IMR-90 (cell line): Measurements from ENCODE around the gene FAM83G. TPM values are rescaled to one million over a fixed set of nuclear protein-coding genes. Genes with fewer than 3 reads are reported as not detected.

ENCODE experiments used
- ATAC-seq: fragments of 200-7000 bp; cut with Tn5 transposase; 2 replicates; pipeline ENCODE4 v1.9.1; 2020; ENCODE audit warnings: low read depth, mild to moderate bottlenecking, moderate library complexity
- BruUV-seq: library from RNA; stranded (reverse); fragments of 400-500 nt; replicated peaks from 2 replicates; lab custom pipeline; 2021; lab: Mats Ljungman, UMichigan
- CTCF ChIA-PET: fragments of 300-600 bp; formaldehyde crosslinking; extraction: SDS; loops from one replicate; lab custom pipeline; 2021; ENCODE audit warnings: antibody characterized with exemption; lab: Yijun Ruan, JAX
- POLR2A ChIA-PET: fragments of 300-600 bp; sonication (Branson Sonifier 250); formaldehyde crosslinking; loops from one replicate; lab custom pipeline; 2022; ENCODE audit warnings: antibody characterized with exemption; ENCODE audit not compliant: unreplicated experiment; lab: Charles Lee
- DNase-seq: peaks from one replicate; pipeline ENCODE4 v3.0.0; 2013
- H2AFZ ChIP-seq: replicated peaks from 2 replicates; pipeline ENCODE3; 2013; ENCODE audit warnings: low read length, mild to moderate bottlenecking; ENCODE audit not compliant: poor library complexity
- H2AK5ac ChIP-seq: 2 replicates; pipeline ENCODE4 v1.6.1; 2013; ENCODE audit warnings: low read depth, low read length, inconsistent platforms
- H2AK9ac ChIP-seq: replicated peaks from 2 replicates; pipeline ENCODE3; 2013; ENCODE audit warnings: mild to moderate bottlenecking, low read depth, low read length, moderate library complexity; ENCODE audit not compliant: poor library complexity
- H2BK120ac ChIP-seq: 2 replicates; pipeline ENCODE4 v1.6.1; 2013; ENCODE audit warnings: low read depth, low read length, inconsistent platforms
- H2BK15ac ChIP-seq: 3 replicates; pipeline ENCODE4 v1.6.1; 2013; ENCODE audit warnings: low read depth, low read length, inconsistent platforms
- H2BK20ac ChIP-seq: 2 replicates; pipeline ENCODE4 v1.6.1; 2013; ENCODE audit warnings: low read depth, mild to moderate bottlenecking, inconsistent platforms, low read length, moderate library complexity
- H2BK5ac ChIP-seq: 2 replicates; pipeline ENCODE4 v1.6.1; 2013; ENCODE audit warnings: mild to moderate bottlenecking, low read depth, low read length, inconsistent platforms; ENCODE audit not compliant: poor library complexity, severe bottlenecking
- H3K14ac ChIP-seq: replicated peaks from 2 replicates; pipeline ENCODE4 v1.6.1; 2013; ENCODE audit warnings: low read depth, low read length, inconsistent platforms
- H3K18ac ChIP-seq: 2 replicates; pipeline ENCODE4 v1.6.1; 2013; ENCODE audit warnings: low read depth, low read length, control low read depth
- H3K23ac ChIP-seq: 2 replicates; pipeline ENCODE4 v1.6.1; 2013; ENCODE audit warnings: low read depth, low read length, inconsistent platforms
- H3K27ac ChIP-seq: 2 replicates; pipeline ENCODE4 v1.5.1; 2013; ENCODE audit warnings: mild to moderate bottlenecking, control low read depth, low read length; ENCODE audit not compliant: insufficient read depth
- H3K27me3 ChIP-seq: 2 replicates; pipeline ENCODE4 v1.6.1; 2013; ENCODE audit warnings: low read length; ENCODE audit not compliant: control insufficient read depth, insufficient read depth
- H3K36me3 ChIP-seq: 2 replicates; pipeline ENCODE4 v1.6.1; 2013; ENCODE audit warnings: low read length, mixed read lengths; ENCODE audit not compliant: control insufficient read depth, insufficient read depth
- H3K4ac ChIP-seq: 2 replicates; pipeline ENCODE4 v1.6.1; 2013; ENCODE audit warnings: low read depth, low read length, inconsistent platforms
- H3K4me1 ChIP-seq: 2 replicates; pipeline ENCODE4 v1.6.1; 2013; ENCODE audit warnings: low read length, mixed read lengths; ENCODE audit not compliant: control insufficient read depth, insufficient read depth
- H3K4me2 ChIP-seq: 2 replicates; pipeline ENCODE4 v1.6.1; 2013; ENCODE audit warnings: low read depth, mild to moderate bottlenecking, control low read depth, low read length, moderate library complexity
- H3K4me3 ChIP-seq: 2 replicates; pipeline ENCODE4 v1.5.1; 2013; ENCODE audit warnings: low read depth, mild to moderate bottlenecking, control low read depth, low read length, moderate library complexity; ENCODE audit not compliant: insufficient read depth
- H3K56ac ChIP-seq: 2 replicates; pipeline ENCODE4 v1.6.1; 2013; ENCODE audit warnings: low read length, inconsistent platforms; ENCODE audit not compliant: insufficient read depth; ENCODE audit errors: extremely low read depth
- H3K79me1 ChIP-seq, 2 experiments: 2 replicates each; pipeline ENCODE4 v1.6.1; 2013; ENCODE audit warnings: low read length in 2 of 2, inconsistent platforms in 1 of 2, low read depth in 1 of 2
- H3K9ac ChIP-seq: 2 replicates; pipeline ENCODE4 v1.6.1; 2013; ENCODE audit warnings: low read depth, low read length, control low read depth
- H3K9me1 ChIP-seq: 2 replicates; pipeline ENCODE4 v1.6.1; 2013; ENCODE audit warnings: low read length, inconsistent platforms; ENCODE audit not compliant: insufficient read depth
- H3K9me3 ChIP-seq: 2 replicates; pipeline ENCODE4 v1.6.1; 2013; ENCODE audit warnings: low read length; ENCODE audit not compliant: control insufficient read depth, insufficient read depth
- H4K20me1 ChIP-seq: 2 replicates; pipeline ENCODE4 v1.6.1; 2013; ENCODE audit warnings: low read length, inconsistent platforms; ENCODE audit not compliant: insufficient read depth
- H4K5ac ChIP-seq: 2 replicates; pipeline ENCODE4 v1.6.1; 2013; ENCODE audit warnings: mild to moderate bottlenecking, low read depth, low read length, control low read depth
- H4K8ac ChIP-seq, 2 experiments: 2 replicates each; pipeline ENCODE4 v1.6.1; 2013; ENCODE audit warnings: low read depth in 2 of 2, low read length in 2 of 2, control low read depth in 1 of 2, inconsistent platforms in 1 of 2
- H4K91ac ChIP-seq: 2 replicates; pipeline ENCODE4 v1.6.1; 2013; ENCODE audit warnings: low read depth, low read length, inconsistent platforms; ENCODE audit not compliant: insufficient read depth
- BHLHE40 ChIP-seq: fragments of 150-350 bp; IDR thresholded peaks from 2 replicates; pipeline ENCODE4 v1.6.1; 2016; ENCODE audit warnings: mild to moderate bottlenecking, low read depth, low read length
- CEBPB ChIP-seq: IDR thresholded peaks from 2 replicates; pipeline ENCODE4 v1.6.1; 2012; ENCODE audit warnings: low read depth, low read length, improper control_type of control experiment
- FOS ChIP-seq: fragments of 150-350 bp; IDR thresholded peaks from 2 replicates; pipeline ENCODE4 v1.6.1; 2016; ENCODE audit warnings: low read depth, low read length
- MAFK ChIP-seq: IDR thresholded peaks from 2 replicates; pipeline ENCODE4 v1.6.1; 2012; ENCODE audit warnings: low read depth, low read length, improper control_type of control experiment
- MXI1 ChIP-seq: IDR thresholded peaks from 2 replicates; pipeline ENCODE4 v1.6.1; 2012; ENCODE audit warnings: low read depth, mild to moderate bottlenecking, low read length, moderate library complexity, borderline replicate concordance
- NFE2L2 ChIP-seq: fragments of 150-350 bp; IDR thresholded peaks from 2 replicates; pipeline ENCODE4 v1.6.1; 2016; ENCODE audit warnings: low read depth, mild to moderate bottlenecking, low read length
- RAD21 ChIP-seq: IDR thresholded peaks from 2 replicates; pipeline ENCODE4 v1.6.1; 2012; ENCODE audit warnings: low read length, improper control_type of control experiment
- RCOR1 ChIP-seq: IDR thresholded peaks from 2 replicates; pipeline ENCODE4 v1.6.1; 2012; ENCODE audit warnings: mild to moderate bottlenecking, low read length, improper control_type of control experiment; ENCODE audit not compliant: insufficient replicate concordance
- SMC3 ChIP-seq: fragments of 150-350 bp; IDR thresholded peaks from 2 replicates; pipeline ENCODE4 v1.6.1; 2016; ENCODE audit warnings: low read depth, mild to moderate bottlenecking, antibody characterized with exemption, low read length, moderate library complexity
- WGBS, 2 experiments: methylation state at CpG; one replicate each; pipeline versions ENCODE4 v1.1.5 to v1.1.7; 2013; ENCODE audit warnings: missing lambda C conversion rate in 2 of 2; ENCODE audit not compliant: insufficient read length in 1 of 2; ENCODE audit errors: extremely low coverage in 2 of 2; 5-methylcytosine and 5-hydroxymethylcytosine counted together
- dilution Hi-C: fragments of 300-500 bp; cut with HindIII; formaldehyde crosslinking; loops from one replicate; pipeline ENCODE4 v1.14.3; 2018; ENCODE audit warnings: low sequenced_read_pairs; ENCODE audit not compliant: unreplicated experiment
- in situ Hi-C: fragments of 300-500 bp; cut with MboI; formaldehyde crosslinking; loops from 3 replicates; pipeline ENCODE4 v1.14.3; 2019; ENCODE audit warnings: low sequenced_read_pairs, inconsistent platforms, mixed read lengths
- intact Hi-C: fragments of 100-400 bp; cut with micrococcal nuclease; formaldehyde crosslinking; loops from 2 replicates; pipeline ENCODE4 v1.10.0; 2022
- polyA plus RNA-seq, 3 experiments: library from polyadenylated mRNA; depleted of rRNA; stranded (reverse); fragments of >200 nt; gene quantifications; 2 replicates each; pipeline ENCODE4 v1.2.3, GENCODE V29; 2012; ENCODE audit warnings: low replicate concordance in 1 of 3
- total RNA-seq: library from RNA; depleted of rRNA; stranded (reverse); fragments of >200 nt; gene quantifications from 2 replicates; pipeline ENCODE4 v1.2.3, GENCODE V29; 2012
- TF ChIP-seq, protein P1 (sequence below): conservative IDR thresholded peaks from 2 replicates; pipeline ENCODE4 v1.5.1; 2012; ENCODE audit warnings: mild to moderate bottlenecking, low read depth, low read length, improper control_type of control experiment
- TF ChIP-seq, protein P2 (sequence below): fragments of 150-350 bp; IDR thresholded peaks from 2 replicates; pipeline ENCODE4 v1.6.1; 2016; ENCODE audit warnings: low read depth, mild to moderate bottlenecking, low read length, moderate library complexity, borderline replicate concordance
- TF ChIP-seq, protein P3 (sequence below): fragments of 150-350 bp; IDR thresholded peaks from 2 replicates; pipeline ENCODE4 v1.6.1; 2017; ENCODE audit warnings: mild to moderate bottlenecking, antibody characterized with exemption, low read length, low read depth

Gene FAM83G
- total and polyA plus RNA-seq, 2 of the 4 experiments (the other 2 are of a cell fraction) = 9.5 to 12.6 TPM

DNA sequence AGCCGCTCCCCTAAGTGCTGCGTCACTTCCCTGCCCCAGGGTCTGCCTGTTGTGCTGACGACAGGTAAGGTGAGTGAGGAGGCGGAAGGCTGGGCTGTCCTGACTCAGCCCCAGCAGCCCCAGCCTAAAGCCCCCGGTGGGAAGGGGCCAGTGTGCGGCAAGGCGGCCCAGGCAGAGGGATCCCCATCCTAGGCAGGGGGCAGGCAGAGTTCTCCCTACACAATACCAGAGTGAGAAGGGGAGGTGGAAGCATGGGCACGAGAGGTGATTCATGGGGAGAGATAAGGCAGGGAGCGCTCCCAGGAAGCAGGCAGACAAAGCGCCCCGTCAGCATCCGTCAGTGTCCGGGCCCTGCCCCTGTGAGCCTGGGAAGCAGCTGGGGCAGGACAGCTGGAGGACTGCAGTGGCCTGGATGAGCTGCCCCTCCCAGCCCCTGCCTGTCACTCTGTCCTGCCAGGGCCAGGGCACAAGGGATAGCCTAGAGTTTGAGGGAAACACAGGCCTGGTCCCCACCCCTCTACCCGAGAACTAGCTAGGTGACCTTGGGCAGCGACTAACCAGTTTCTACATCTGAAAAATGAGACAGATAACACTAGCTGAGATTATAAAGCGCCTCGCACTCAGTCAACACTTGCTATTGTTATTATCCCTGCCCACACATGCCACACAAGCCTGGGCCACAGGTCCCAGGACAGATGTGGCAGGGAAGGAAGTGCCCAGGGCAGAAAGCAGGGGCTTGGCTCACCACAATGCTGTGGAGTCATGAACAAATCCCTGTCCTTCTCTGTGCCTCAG is 3.8 kb downstream of the FAM83G start (continued):
- TF ChIP-seq MXI1 (no peak), FOS (peak; percentile 49), NFE2L2 (0 out of 2 replicates have a peak, but pooled peaks have one; percentile 22)

DNA sequence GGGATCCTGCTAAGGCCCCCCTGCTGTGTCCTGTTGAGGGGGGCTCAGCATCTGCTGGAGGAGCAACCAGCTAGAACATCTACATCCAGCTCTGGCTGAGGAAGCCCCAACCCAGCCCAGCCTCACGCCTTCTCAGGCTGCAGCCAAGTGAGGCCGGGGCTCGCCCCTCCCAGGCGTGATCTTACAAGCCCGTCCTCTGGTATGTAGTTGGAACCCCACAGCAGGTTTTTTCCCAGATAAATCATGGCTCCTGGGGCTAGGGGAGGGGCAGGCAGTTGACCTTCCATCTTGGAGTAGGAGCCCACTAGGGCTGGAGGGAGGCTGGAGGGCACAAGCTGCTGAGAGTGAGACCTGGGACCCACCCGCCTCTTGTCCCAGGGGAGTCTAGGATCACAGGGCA is 4.7 kb downstream of the FAM83G start:
- Histone ChIP-seq H2BK20ac (no peak overlapping the region), H2AK9ac (no peak overlapping the region), H3K56ac (no peak overlapping the region), H2BK5ac (no peak overlapping the region), H3K18ac (no peak overlapping the region), H3K79me1 (peaks cover 21 to 85% of the 10 kb centered on the region in 2 experiments; a peak in 3 of 4 replicates), H3K4ac (no peak overlapping the region), H3K9ac (no peak overlapping the region), H4K5ac (no peak overlapping the region), H2BK120ac (no peak overlapping the region), H2AFZ (no peak overlapping the region), H3K27ac (no peak overlapping the region), H3K9me3 (peaks cover 6% of the 10 kb centered on the region), H3K36me3 (peaks cover 15% of the 10 kb centered on the region), H3K4me2 (no peak overlapping the region), H4K91ac (no peak overlapping the region), H3K9me1 (peaks cover 6% of the 10 kb centered on the region; the same call in 1 of the 2 replicates), H3K4me1 (peaks cover 29% of the 10 kb centered on the region), H2BK15ac (no peak overlapping the region), H4K20me1 (peaks cover 43% of the 10 kb centered on the region), H3K23ac (no peak overlapping the region), H3K27me3 (no peaks in the 10 kb centered on the region), H4K8ac (no peak overlapping the region), H2AK5ac (no peak overlapping the region), H3K4me3 (no peak overlapping the region), H3K14ac (no peak overlapping the region)
- BruUV-seq = no TSS peak
- DNase-seq = no peak
- 80% methylated on average over 1 of the region's 6 CpGs; no CpG with 5 or more reads in 1 of the 2 experiments for WGBS, 2 experiments
- ATAC-seq = no peak
- in situ Hi-C loops = no loop called here
- intact Hi-C loops = no loop called here
- ChIA-PET POLR2A (no interaction called here), CTCF (no interaction called here)
- dilution Hi-C loops = no loop called here
- TF ChIP-seq MAFK (no peak), RAD21 (no peak), CEBPB (no peak), RCOR1 (no peak), BHLHE40 (no peak), MXI1 (no peak), SMC3 (no peak)
- TF ChIP-seq, protein P1, sequence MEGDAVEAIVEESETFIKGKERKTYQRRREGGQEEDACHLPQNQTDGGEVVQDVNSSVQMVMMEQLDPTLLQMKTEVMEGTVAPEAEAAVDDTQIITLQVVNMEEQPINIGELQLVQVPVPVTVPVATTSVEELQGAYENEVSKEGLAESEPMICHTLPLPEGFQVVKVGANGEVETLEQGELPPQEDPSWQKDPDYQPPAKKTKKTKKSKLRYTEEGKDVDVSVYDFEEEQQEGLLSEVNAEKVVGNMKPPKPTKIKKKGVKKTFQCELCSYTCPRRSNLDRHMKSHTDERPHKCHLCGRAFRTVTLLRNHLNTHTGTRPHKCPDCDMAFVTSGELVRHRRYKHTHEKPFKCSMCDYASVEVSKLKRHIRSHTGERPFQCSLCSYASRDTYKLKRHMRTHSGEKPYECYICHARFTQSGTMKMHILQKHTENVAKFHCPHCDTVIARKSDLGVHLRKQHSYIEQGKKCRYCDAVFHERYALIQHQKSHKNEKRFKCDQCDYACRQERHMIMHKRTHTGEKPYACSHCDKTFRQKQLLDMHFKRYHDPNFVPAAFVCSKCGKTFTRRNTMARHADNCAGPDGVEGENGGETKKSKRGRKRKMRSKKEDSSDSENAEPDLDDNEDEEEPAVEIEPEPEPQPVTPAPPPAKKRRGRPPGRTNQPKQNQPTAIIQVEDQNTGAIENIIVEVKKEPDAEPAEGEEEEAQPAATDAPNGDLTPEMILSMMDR = no peak
- TF ChIP-seq, protein P2, sequence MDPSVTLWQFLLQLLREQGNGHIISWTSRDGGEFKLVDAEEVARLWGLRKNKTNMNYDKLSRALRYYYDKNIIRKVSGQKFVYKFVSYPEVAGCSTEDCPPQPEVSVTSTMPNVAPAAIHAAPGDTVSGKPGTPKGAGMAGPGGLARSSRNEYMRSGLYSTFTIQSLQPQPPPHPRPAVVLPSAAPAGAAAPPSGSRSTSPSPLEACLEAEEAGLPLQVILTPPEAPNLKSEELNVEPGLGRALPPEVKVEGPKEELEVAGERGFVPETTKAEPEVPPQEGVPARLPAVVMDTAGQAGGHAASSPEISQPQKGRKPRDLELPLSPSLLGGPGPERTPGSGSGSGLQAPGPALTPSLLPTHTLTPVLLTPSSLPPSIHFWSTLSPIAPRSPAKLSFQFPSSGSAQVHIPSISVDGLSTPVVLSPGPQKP = no peak
- TF ChIP-seq, protein P3, sequence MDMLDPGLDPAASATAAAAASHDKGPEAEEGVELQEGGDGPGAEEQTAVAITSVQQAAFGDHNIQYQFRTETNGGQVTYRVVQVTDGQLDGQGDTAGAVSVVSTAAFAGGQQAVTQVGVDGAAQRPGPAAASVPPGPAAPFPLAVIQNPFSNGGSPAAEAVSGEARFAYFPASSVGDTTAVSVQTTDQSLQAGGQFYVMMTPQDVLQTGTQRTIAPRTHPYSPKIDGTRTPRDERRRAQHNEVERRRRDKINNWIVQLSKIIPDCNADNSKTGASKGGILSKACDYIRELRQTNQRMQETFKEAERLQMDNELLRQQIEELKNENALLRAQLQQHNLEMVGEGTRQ = no peak
